Neural progenitor cell (in vitro differentiated cells): Measurements from ENCODE around the gene WIPF3.

ENCODE experiments used
- CTCF ChIP-seq: fragments of 200-600 bp; sonication (generic); IDR thresholded peaks from 2 replicates; pipeline ENCODE4 v1.5.1; 2017; ENCODE audit warnings: antibody characterized with exemption, mild to moderate bottlenecking
- EZH2phosphoT487 ChIP-seq: fragments of 200-600 bp; sonication (generic); IDR thresholded peaks from 2 replicates; pipeline ENCODE4 v1.6.1; 2017; ENCODE audit warnings: antibody characterized with exemption

- TF ChIP-seq CTCF, result peak; percentile 26
- no peak for TF ChIP-seq EZH2phosphoT487
Observed at GRCh38 chr7:29840701-29841100, 34.4 kb downstream of the WIPF3 start.
